Liver (tissue), 9 donors: ENCODE data around the gene STKLD1. TPM values are rescaled to one million over a fixed set of nuclear protein-coding genes. Genes with fewer than 3 reads are reported as not detected.

Source experiments
- DNase-seq: peaks from one replicate; pipeline ENCODE4 v3.0.0-alpha.2; 2017; ENCODE audit warnings: low spot score
- H3K27ac ChIP-seq, 2 donors: one replicate each; pipeline ENCODE4 v1.7.0; 2013; ENCODE audit warnings: inconsistent platforms in 2 of 2, low read length in 2 of 2, control low read depth in 1 of 2, low read depth in 1 of 2, mild to moderate bottlenecking in 1 of 2
- H3K27me3 ChIP-seq, 4 donors: one replicate each; pipeline versions ENCODE4 v1.6.1 to v1.7.0; 2013; ENCODE audit warnings: low read length in 3 of 4, inconsistent platforms in 1 of 4, mild to moderate bottlenecking in 1 of 4, moderate library complexity in 1 of 4; ENCODE audit not compliant: control insufficient read depth in 4 of 4, insufficient read depth in 4 of 4
- H3K36me3 ChIP-seq, 4 donors: one replicate each; pipeline versions ENCODE4 v1.6.1 to v1.7.0; 2013; ENCODE audit warnings: low read length in 3 of 4, mild to moderate bottlenecking in 3 of 4, low read depth in 1 of 4, moderate library complexity in 1 of 4; ENCODE audit not compliant: control insufficient read depth in 4 of 4, insufficient read depth in 3 of 4
- H3K4me1 ChIP-seq, 4 donors: one replicate each; pipeline versions ENCODE4 v1.6.1 to v1.7.0; 2013; ENCODE audit warnings: low read length in 3 of 4, mild to moderate bottlenecking in 3 of 4, moderate library complexity in 1 of 4; ENCODE audit not compliant: control insufficient read depth in 4 of 4, insufficient read depth in 4 of 4
- H3K4me3 ChIP-seq, 3 donors: one replicate each; pipeline versions ENCODE4 v1.6.1 to v1.7.0; 2013; ENCODE audit warnings: low read length in 3 of 3, control low read depth in 1 of 3, low read depth in 1 of 3, mild to moderate bottlenecking in 1 of 3
- H3K9ac ChIP-seq, 2 donors: one replicate each; pipeline ENCODE4 v1.7.0; 2013; ENCODE audit warnings: low read length in 2 of 2, mild to moderate bottlenecking in 2 of 2, moderate library complexity in 2 of 2, control low read depth in 1 of 2, low read depth in 1 of 2
- H3K9me3 ChIP-seq, 4 donors: one replicate each; pipeline versions ENCODE4 v1.6.1 to v1.7.0; 2013; ENCODE audit warnings: low read length in 3 of 4; ENCODE audit not compliant: control insufficient read depth in 4 of 4
- FOXA1 ChIP-seq: IDR thresholded peaks from 2 replicates; pipeline ENCODE4 v1.6.1; 2016; ENCODE audit warnings: antibody characterized with exemption
- FOXA2 ChIP-seq: IDR thresholded peaks from 2 replicates; pipeline ENCODE4 v1.6.1; 2016; ENCODE audit warnings: antibody characterized with exemption
- GABPA ChIP-seq, 2 donors: IDR thresholded peaks in 1 of 2; conservative IDR thresholded peaks in 1 of 2; 2 replicates each; pipeline ENCODE4 v1.6.1; 2016; ENCODE audit warnings: antibody characterized with exemption in 2 of 2, mild to moderate bottlenecking in 1 of 2, moderate library complexity in 1 of 2
- HNF4A ChIP-seq, 2 donors: conservative IDR thresholded peaks; 2 replicates each; pipeline ENCODE4 v1.6.1; 2016; ENCODE audit warnings: antibody characterized with exemption in 2 of 2, mild to moderate bottlenecking in 2 of 2
- HNF4G ChIP-seq: IDR thresholded peaks from 2 replicates; pipeline ENCODE4 v1.6.1; 2016; ENCODE audit warnings: antibody characterized with exemption
- JUND ChIP-seq, 2 donors: IDR thresholded peaks; 2 replicates each; pipeline ENCODE4 v1.6.1; 2016; ENCODE audit warnings: antibody characterized with exemption in 2 of 2
- NR2F2 ChIP-seq: IDR thresholded peaks from 2 replicates; pipeline ENCODE4 v1.6.1; 2016; ENCODE audit warnings: antibody characterized with exemption
- RAD21 ChIP-seq, 2 donors: IDR thresholded peaks; 2 replicates each; pipeline ENCODE4 v1.6.1; 2016; ENCODE audit warnings: antibody characterized with exemption in 2 of 2, mild to moderate bottlenecking in 2 of 2
- RXRA ChIP-seq, 2 donors: IDR thresholded peaks; 2 replicates each; pipeline ENCODE4 v1.6.1; 2017 to 2018; ENCODE audit warnings: antibody characterized with exemption in 2 of 2, mild to moderate bottlenecking in 1 of 2
- SP1 ChIP-seq: IDR thresholded peaks from 2 replicates; pipeline ENCODE4 v1.6.1; 2018; ENCODE audit warnings: antibody characterized with exemption, mild to moderate bottlenecking
- TAF1 ChIP-seq: conservative IDR thresholded peaks from 2 replicates; pipeline ENCODE4 v1.6.1; 2016; ENCODE audit warnings: antibody characterized with exemption, mild to moderate bottlenecking
- YY1 ChIP-seq: IDR thresholded peaks from 2 replicates; pipeline ENCODE4 v1.6.1; 2016; ENCODE audit warnings: antibody characterized with exemption, mild to moderate bottlenecking
- WGBS: extraction: QIAGEN DNeasy Blood & Tissue Kit; methylation state at CpG from one replicate; pipeline ENCODE4 v1.1.7; 2013; 5-methylcytosine and 5-hydroxymethylcytosine counted together
- polyA plus RNA-seq, 2 donors: library from polyadenylated mRNA; stranded (reverse) in 1 of 2; unstranded in 1 of 2; fragments of 200-250 nt in 1 of 2; fragments of >200 nt in 1 of 2; fragmentation: Nextera tagmentation in 1 of 2; extraction: Ambion mirVana in 1 of 2; gene quantifications; one replicate each; pipeline versions ENCODE4 v1.2.1 to v1.2.3, GENCODE V29; 2013 to 2015
- total RNA-seq, 2 donors: library from RNA; depleted of rRNA; stranded (reverse); fragments of >200 nt; gene quantifications; one replicate each; pipeline ENCODE4 v1.2.3, GENCODE V29; 2014
- TF ChIP-seq, protein P1 (sequence below): IDR thresholded peaks from 2 replicates; pipeline ENCODE4 v1.6.1; 2016; ENCODE audit warnings: antibody characterized with exemption
- TF ChIP-seq, protein P2 (sequence below): IDR thresholded peaks from 2 replicates; pipeline ENCODE4 v1.6.1; 2016; ENCODE audit warnings: antibody characterized with exemption
- TF ChIP-seq, protein P3 (sequence below): fragments of 150-350 bp; IDR thresholded peaks from 2 replicates; pipeline ENCODE4 v1.5.1; 2017; ENCODE audit warnings: improper control_type of control experiment, low read depth, low read length; ENCODE audit not compliant: missing input control
- TF ChIP-seq, protein P4 (sequence below): IDR thresholded peaks from 2 replicates; pipeline ENCODE4 v1.6.1; 2016; ENCODE audit warnings: antibody characterized with exemption
- donor health status: healthy.
- donor health status: healthy.
- donor health status: healthy.
- donor health status: healthy.
- donor health status: healthy.

The STKLD1 gene
- total and polyA plus RNA-seq, 4 donors = 0.25 to 0.85 (median 0.33) TPM

DNA sequence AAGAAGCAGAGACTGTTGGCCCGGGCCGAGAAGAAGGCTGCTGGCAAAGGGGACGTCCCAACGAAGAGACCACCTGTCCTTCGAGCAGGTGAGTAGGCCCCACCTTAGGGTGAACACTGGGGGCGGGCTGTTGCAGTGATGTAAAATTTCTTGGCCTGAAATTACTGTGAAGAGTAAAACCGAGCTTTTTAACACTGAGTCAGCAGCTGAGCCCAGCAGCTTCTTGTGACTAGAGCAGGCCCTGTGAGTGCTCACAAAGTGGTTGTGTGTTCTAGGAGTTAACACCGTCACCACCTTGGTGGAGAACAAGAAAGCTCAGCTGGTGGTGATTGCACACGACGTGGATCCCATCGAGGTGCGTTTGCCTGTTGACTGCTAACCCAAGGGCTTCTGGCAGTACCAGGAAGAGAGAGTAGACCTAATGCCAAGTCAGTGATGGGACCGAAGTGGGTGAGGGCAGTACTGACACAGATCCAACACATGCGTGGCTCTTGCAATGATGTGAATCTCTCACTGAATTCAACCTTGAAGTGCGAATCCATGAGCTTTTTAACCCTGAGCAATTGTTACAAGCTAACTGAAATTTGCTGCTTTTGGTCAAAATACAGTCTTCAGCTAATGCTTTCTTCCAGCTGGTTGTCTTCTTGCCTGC lies 26.1 kb upstream of the STKLD1 start:
- no peaks in the 10 kb centered on the region for H3K9me3 ChIP-seq
- H3K27me3 ChIP-seq = no peaks in the 10 kb centered on the region
- no peak overlapping the region for H3K4me3 ChIP-seq
- peaks cover 6 to 44% (median 24%) of the 10 kb centered on the region in 4 donors for H3K36me3 ChIP-seq
- WGBS = 87% methylated on average over 15 of the region's 15 CpGs
- DNase-seq = no peak
- H3K4me1 ChIP-seq = peaks cover 10 to 30% (median 20%) of the 10 kb centered on the region in 4 donors
- no peak overlapping the region for H3K9ac ChIP-seq
- no peak overlapping the region for H3K27ac ChIP-seq
- TF ChIP-seq HNF4A (conservative IDR thresholded peaks at IDR 0.05) = no peak
- TF ChIP-seq JUND (IDR thresholded peaks at IDR 0.05) = no peak
- no peak for TF ChIP-seq FOXA1
- TF ChIP-seq RXRA (IDR thresholded peaks at IDR 0.05) = no peak
- no peak for TF ChIP-seq TAF1
- TF ChIP-seq, protein P1, sequence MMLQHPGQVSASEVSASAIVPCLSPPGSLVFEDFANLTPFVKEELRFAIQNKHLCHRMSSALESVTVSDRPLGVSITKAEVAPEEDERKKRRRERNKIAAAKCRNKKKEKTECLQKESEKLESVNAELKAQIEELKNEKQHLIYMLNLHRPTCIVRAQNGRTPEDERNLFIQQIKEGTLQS = no peak
- TF ChIP-seq RAD21 (IDR thresholded peaks at IDR 0.05) = no peak
- TF ChIP-seq FOXA2 = no peak
- TF ChIP-seq, protein P2, sequence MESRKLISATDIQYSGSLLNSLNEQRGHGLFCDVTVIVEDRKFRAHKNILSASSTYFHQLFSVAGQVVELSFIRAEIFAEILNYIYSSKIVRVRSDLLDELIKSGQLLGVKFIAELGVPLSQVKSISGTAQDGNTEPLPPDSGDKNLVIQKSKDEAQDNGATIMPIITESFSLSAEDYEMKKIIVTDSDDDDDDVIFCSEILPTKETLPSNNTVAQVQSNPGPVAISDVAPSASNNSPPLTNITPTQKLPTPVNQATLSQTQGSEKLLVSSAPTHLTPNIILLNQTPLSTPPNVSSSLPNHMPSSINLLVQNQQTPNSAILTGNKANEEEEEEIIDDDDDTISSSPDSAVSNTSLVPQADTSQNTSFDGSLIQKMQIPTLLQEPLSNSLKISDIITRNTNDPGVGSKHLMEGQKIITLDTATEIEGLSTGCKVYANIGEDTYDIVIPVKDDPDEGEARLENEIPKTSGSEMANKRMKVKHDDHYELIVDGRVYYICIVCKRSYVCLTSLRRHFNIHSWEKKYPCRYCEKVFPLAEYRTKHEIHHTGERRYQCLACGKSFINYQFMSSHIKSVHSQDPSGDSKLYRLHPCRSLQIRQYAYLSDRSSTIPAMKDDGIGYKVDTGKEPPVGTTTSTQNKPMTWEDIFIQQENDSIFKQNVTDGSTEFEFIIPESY = no peak
- TF ChIP-seq, protein P3, sequence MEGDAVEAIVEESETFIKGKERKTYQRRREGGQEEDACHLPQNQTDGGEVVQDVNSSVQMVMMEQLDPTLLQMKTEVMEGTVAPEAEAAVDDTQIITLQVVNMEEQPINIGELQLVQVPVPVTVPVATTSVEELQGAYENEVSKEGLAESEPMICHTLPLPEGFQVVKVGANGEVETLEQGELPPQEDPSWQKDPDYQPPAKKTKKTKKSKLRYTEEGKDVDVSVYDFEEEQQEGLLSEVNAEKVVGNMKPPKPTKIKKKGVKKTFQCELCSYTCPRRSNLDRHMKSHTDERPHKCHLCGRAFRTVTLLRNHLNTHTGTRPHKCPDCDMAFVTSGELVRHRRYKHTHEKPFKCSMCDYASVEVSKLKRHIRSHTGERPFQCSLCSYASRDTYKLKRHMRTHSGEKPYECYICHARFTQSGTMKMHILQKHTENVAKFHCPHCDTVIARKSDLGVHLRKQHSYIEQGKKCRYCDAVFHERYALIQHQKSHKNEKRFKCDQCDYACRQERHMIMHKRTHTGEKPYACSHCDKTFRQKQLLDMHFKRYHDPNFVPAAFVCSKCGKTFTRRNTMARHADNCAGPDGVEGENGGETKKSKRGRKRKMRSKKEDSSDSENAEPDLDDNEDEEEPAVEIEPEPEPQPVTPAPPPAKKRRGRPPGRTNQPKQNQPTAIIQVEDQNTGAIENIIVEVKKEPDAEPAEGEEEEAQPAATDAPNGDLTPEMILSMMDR = no peak
- TF ChIP-seq HNF4G = no peak
- TF ChIP-seq NR2F2 = no peak
- TF ChIP-seq SP1 = no peak

DNA sequence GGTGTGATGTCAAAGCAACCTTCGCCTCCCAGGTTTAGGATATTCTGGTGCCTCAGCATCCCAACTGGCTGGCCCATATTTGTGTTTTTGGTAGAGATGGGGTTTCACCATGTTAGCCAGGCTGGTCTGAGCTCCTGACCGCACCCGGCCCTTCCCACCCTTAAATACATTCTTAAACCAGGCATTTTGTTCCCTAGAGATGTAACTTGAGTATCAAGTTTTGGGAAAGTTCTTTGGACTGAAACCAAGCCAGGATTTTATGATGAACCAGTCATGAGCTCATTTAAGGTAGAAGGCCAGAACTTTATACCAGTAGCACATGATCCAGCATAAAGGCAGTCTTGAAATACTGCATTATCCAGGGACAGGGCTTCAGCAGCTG lies 24.6 kb upstream of the STKLD1 start:
- 98% methylated on average over 3 of the region's 3 CpGs for whole genome bisulfite sequencing

More for the DNA sequence above, 24.6 kb upstream of the STKLD1 start:
- H3K27me3 ChIP-seq = no peaks in the 10 kb centered on the region
- H3K9ac ChIP-seq = no peak overlapping the region
- H3K27ac ChIP-seq = no peak overlapping the region
- H3K4me3 ChIP-seq = no peak overlapping the region
- H3K36me3 ChIP-seq = peaks cover 6 to 41% (median 24%) of the 10 kb centered on the region in 4 donors
- DNase-seq = no peak
- H3K4me1 ChIP-seq = peaks cover 10 to 38% (median 26%) of the 10 kb centered on the region in 4 donors
- H3K9me3 ChIP-seq = no peaks in the 10 kb centered on the region
- TF ChIP-seq TAF1 (no peak), JUND (IDR thresholded peaks at IDR 0.05) (no peak), FOXA2 (no peak), GABPA (IDR thresholded peaks at IDR 0.05 in 1 of 2, conservative IDR thresholded peaks at IDR 0.05 in 1 of 2) (no peak), FOXA1 (no peak), RXRA (IDR thresholded peaks at IDR 0.05) (no peak), NR2F2 (no peak), YY1 (no peak)
- TF ChIP-seq, protein P1 = no peak
- TF ChIP-seq, protein P4, sequence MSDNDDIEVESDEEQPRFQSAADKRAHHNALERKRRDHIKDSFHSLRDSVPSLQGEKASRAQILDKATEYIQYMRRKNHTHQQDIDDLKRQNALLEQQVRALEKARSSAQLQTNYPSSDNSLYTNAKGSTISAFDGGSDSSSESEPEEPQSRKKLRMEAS = no peak
